ENCODE measurements around the gene TBCEL. TPM values are rescaled to one million over a fixed set of nuclear protein-coding genes. Genes with fewer than 3 reads are reported as not detected.

TBCEL gene
- total RNA-seq, 4 donors from 2014 or later: 17.1 to 24.7 (median 20.6) TPM

- Histone ChIP-seq H3K9me3 (no peaks in the 10 kb centered on the region), H3K4me1 (no peaks in the 10 kb centered on the region), H3K27me3 (no peaks in the 10 kb centered on the region), H3K27ac (no peak overlapping the region), H3K4me3 (no peak overlapping the region), H3K36me3 (peaks cover 0 to 29% (median 0%) of the 10 kb centered on the region in 3 donors)
- WGBS, 2 donors: 62 to 68% methylated on average over 1 of the region's 1 CpG
- no peak for DNase-seq (ENCODE audit: low spot score in 2 of 2)
- TF ChIP-seq CTCF (IDR thresholded peaks at IDR 0.05) (no peak), EP300 (IDR thresholded peaks at IDR 0.05) (no peak), POLR2A (IDR thresholded peaks at IDR 0.05) (no peak)
Measured at GRCh38 chr11:121082219-121082618, 58.3 kb downstream of the TBCEL start.

GRCh38 chr11:121082670-121083069 is 58.8 kb downstream of the TBCEL start:
- WGBS, 2 donors: 69 to 70% methylated on average over 1 of the region's 1 CpG
- H3K4me3 ChIP-seq: no peak overlapping the region
- peaks cover 0 to 34% (median 0%) of the 10 kb centered on the region in 3 donors for H3K36me3 ChIP-seq
- H3K4me1 ChIP-seq: no peaks in the 10 kb centered on the region
- TF ChIP-seq CTCF (IDR thresholded peaks at IDR 0.05): no peak
- no peak for TF ChIP-seq POLR2A (IDR thresholded peaks at IDR 0.05)
- TF ChIP-seq EP300 (IDR thresholded peaks at IDR 0.05): no peak
- H3K27me3 ChIP-seq: no peaks in the 10 kb centered on the region
- no peaks in the 10 kb centered on the region for H3K9me3 ChIP-seq
- no peak for DNase-seq (ENCODE audit: low spot score in 2 of 2)
- no peak overlapping the region for H3K27ac ChIP-seq

- no peak overlapping the region for H3K27ac ChIP-seq
- H3K9me3 ChIP-seq: no peaks in the 10 kb centered on the region
- no peaks in the 10 kb centered on the region for H3K27me3 ChIP-seq
- WGBS, 2 donors: 73 to 79% methylated on average over 4 of the region's 4 CpGs
- TF ChIP-seq CTCF (IDR thresholded peaks at IDR 0.05) (no peak), POLR2A (IDR thresholded peaks at IDR 0.05) (no peak), EP300 (IDR thresholded peaks at IDR 0.05) (no peak)
- no peak for DNase-seq (ENCODE audit: low spot score in 2 of 2)
- no peaks in the 10 kb centered on the region for H3K4me1 ChIP-seq
- H3K4me3 ChIP-seq: no peak overlapping the region
- H3K36me3 ChIP-seq: peaks cover 0 to 28% (median 0%) of the 10 kb centered on the region in 3 donors
Measured at GRCh38 chr11:121086866-121087265, 63.0 kb downstream of the TBCEL start.

GRCh38 chr11:121089566-121089965 is 65.7 kb downstream of the TBCEL start:
- Histone ChIP-seq H3K27ac (no peak overlapping the region), H3K4me1 (no peaks in the 10 kb centered on the region), H3K36me3 (peaks cover 0 to 20% (median 0%) of the 10 kb centered on the region in 3 donors), H3K4me3 (no peak overlapping the region), H3K9me3 (no peaks in the 10 kb centered on the region), H3K27me3 (no peaks in the 10 kb centered on the region)
- TF ChIP-seq EP300 (IDR thresholded peaks at IDR 0.05) (no peak), CTCF (IDR thresholded peaks at IDR 0.05) (no peak), POLR2A (IDR thresholded peaks at IDR 0.05) (no peak)
- no peak for DNase-seq (ENCODE audit: low spot score in 2 of 2)
- 94 to 96% methylated on average over 1 of the region's 1 CpG for WGBS, 2 donors

- Histone ChIP-seq H3K36me3 (peaks cover 0 to 15% (median 0%) of the 10 kb centered on the region in 3 donors), H3K4me3 (no peak overlapping the region), H3K27me3 (no peaks in the 10 kb centered on the region), H3K9me3 (no peaks in the 10 kb centered on the region), H3K27ac (no peak overlapping the region), H3K4me1 (no peaks in the 10 kb centered on the region)
- 95 to 96% methylated on average over 5 of the region's 5 CpGs for WGBS, 2 donors
- DNase-seq (ENCODE audit: low spot score in 2 of 2): no peak
- TF ChIP-seq CTCF (IDR thresholded peaks at IDR 0.05) (no peak), EP300 (IDR thresholded peaks at IDR 0.05) (no peak), POLR2A (IDR thresholded peaks at IDR 0.05) (no peak)
Measured at GRCh38 chr11:121090145-121090721, 66.3 kb downstream of the TBCEL start.
